M059J (cell line): ENCODE results near the gene PTPN3. TPM values are rescaled to one million over a fixed set of nuclear protein-coding genes. Genes with fewer than 3 reads are reported as not detected.

Source experiments
- DNase-seq: peaks from one replicate; pipeline ENCODE4 v3.0.0-alpha.2; 2012; ENCODE audit warnings: low read depth
- total RNA-seq: library from RNA; depleted of rRNA; stranded (reverse); fragments of >200 nt; shearing (Covaris generic); gene quantifications from 2 replicates; pipeline ENCODE4 v1.2.3, GENCODE V29; 2014

The PTPN3 gene
- total RNA-seq, 1 experiment from 2014 or later: 9.9 TPM

- DNase-seq: peak; percentile 18
Observed at GRCh38 chr9:109504689-109505088, 6.6 kb upstream of the PTPN3 start.

DNA sequence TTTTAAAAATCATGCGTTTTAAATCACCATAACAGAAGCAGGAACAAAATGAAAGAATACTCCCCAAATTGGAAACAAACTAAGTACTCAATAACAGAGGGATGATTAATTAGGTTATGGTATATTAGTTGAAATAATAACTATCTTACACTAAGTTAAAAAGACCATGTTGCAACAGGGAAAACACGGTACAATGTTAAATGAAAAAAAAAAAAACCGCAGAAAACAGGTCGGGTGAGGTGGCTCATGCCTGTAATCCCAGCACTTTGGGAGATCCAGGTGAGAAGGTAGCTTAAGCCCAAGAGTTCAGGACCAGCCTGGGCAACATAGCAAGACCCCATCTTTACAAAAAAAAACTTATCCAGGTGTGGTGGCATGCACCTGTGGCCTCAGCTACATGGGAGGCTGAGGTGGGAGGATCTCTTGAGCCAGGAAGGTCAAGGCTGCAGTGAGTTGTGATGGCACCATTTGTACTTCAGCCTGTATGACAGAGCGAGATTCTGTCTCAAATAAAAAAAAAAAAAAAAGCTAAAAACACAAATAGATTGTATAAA is 2.4 kb upstream of the PTPN3 start:
- DNase-seq: no peak

- DNase-seq: peak; percentile 65
Observed at GRCh38 chr9:109499631-109500410, 1.7 kb upstream of the PTPN3 start.

DNA sequence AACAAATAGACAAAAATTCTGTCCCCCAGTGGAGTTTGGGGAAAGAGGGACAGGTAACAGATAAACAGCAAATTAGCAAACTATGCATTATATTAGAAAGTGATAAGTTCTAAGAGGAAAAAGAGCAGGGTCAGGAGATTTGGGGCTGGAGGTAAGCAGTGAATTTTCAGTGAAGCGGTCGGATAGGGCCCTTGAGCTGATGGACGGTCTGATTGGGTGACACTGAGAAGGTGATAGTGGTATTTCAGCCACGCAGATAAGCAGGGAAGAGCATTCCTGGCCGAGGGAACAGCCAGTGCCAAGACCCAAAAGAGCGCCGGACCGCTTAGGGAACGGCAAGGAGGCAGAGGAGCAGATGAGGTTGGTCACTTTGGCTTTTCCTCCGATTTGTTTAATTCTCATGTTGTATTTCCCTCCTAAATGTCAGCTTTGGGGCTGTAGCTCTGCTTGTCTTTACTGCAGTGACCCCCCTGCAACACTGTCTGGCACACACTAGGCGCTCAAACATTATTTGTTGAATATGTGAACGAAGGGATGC is 1.1 kb upstream of the PTPN3 start:
- DNase-seq: no peak

DNA sequence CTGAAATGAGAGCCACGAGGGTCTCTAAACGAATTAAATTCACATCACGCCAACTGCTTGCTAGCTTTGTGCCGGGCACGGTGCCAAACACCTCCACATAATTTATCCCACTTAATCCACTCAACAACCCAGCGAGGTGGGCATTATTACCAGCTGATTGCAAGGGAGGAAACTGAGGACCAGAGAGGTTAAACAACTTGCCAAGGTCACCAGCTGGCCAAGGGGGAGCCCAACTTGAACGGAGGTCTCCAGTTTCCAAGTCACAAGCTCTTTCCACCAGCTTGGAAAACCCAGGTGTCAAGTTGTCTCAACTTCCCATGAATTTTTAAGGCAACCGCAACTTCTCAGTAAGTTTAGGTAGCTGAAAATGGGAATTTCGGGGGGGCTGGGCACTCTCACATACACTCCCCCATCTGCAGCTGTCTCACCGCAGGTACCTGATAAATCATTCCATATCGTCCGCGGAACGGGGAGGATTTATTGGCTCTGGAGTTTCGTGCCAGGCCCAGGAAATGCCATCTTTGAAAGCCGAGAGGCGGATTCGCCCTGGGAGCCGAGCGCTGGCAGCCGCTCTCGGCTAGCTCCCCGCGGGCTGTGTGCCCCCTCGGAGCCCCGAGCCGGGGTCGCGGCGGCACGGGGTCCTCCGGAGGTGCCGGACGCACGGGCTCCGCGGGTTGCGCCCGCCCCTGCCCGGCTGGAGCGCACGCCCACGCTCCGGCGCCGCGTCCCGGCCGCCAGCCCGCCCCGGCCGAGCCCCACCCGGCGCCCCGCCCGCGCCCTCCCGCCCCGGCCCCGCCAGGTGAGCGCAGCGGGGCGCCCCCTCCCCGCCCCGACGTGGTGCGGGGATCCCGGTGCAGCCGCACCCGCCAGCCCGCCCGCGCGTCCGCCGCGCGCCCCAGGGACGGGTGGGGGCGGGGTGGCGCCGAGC is 617 bp downstream of the PTPN3 start:
- peak; percentile 64 for DNase-seq

DNA sequence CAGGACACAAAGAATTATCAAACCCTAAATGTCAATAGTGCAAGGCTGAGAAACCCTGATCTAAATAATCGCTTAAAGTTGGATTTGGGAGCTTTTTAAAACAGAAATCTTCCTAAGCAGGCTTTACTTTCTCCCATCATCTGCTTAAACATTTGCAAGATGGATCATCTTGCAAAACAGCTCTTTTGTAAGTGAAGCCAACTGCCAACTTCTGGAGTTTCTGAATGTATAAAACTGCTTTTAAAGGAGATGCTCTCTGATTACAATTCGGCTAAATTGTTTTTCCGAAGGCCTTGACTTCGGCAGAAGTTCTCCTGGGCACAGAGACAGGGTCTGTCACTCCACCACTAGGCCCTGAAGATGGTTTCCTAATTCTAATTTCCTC is 1.3 kb downstream of the PTPN3 start:
- no peak for DNase-seq

DNA sequence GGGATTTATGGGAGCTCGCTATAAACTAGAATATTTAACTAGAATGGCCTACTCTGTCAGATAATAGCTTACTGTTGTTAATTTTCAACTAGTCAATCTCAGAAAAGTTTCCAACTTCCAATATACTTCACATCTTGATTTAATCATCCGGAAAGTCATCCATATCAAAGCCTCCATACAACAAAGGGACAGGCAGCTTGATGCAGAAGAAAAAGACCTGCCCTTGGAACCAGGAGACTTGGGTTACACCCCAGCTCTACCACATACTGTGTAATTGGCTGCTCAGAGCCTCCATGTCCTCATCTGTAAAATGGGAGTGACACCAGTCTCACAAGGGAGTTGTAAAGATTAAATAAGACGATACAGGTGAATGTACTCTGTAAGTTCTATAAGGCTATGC is 1.9 kb downstream of the PTPN3 start:
- DNase-seq: no peak

DNA sequence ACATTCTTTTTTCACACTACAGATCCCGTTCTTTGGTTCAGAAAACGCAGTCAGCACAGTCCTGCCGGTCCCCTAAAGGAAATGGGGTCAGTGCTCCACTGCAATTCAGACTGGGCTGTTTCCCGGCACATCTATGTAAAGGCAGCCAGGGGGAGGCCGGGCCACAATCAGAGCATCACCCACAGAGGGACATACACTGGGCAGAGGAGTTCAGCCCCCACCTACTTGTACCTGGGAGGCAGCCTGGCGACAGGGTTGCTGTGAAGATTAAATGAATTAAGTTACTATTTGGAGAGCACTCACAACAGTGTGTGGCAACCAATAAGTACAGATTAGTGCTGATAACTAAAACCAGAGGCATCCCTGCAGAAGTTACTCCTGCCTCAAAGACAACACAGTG is 4.5 kb downstream of the PTPN3 start:
- DNase-seq: no peak

DNA sequence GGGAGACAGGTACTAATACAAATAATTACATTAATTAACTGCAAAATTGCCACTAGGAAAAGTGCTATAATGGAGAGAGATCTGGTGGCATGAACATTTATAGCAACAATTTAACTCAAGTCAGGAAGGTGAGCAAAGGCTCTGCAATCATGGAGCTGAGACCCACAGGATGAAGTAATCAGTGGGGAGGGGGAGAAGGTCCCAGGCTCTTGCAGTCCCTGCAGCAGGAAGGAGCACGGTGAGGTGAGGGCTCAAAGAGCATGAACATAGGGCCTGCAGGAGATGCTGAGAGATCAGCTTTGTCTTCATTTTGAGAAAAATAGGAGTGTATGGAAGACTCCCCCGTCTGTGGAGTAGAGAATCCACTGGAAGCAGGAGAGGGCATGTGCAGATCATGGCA is 6.5 kb downstream of the PTPN3 start:
- DNase-seq: no peak

- no peak for DNase-seq
Observed at GRCh38 chr9:109488791-109489492, 9.2 kb downstream of the PTPN3 start.

DNA sequence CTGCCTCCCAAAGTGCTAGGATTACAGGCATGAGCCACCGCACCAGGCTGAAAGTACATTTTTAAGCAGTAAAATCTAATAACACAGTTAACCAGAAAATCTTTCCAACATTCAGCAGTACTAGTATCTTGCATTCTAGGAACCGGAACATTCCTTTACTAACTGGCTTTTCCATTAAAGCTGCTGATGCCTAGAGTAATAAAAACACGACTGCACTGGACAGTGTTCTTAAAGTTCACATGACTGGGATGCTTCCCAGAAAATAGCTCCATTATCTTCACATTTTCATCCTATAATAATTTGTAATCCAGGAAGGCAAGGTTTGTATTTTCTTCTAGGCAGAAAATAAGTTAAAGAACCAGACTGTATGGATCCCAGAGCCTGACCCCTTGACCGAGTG is 9.8 kb downstream of the PTPN3 start:
- DNase-seq: no peak

- no peak for DNase-seq
Observed at GRCh38 chr9:109487247-109487646, 10.9 kb downstream of the PTPN3 start.

GRCh38 chr9:109483744-109484429 is 14.2 kb downstream of the PTPN3 start:
- DNase-seq: no peak

DNA sequence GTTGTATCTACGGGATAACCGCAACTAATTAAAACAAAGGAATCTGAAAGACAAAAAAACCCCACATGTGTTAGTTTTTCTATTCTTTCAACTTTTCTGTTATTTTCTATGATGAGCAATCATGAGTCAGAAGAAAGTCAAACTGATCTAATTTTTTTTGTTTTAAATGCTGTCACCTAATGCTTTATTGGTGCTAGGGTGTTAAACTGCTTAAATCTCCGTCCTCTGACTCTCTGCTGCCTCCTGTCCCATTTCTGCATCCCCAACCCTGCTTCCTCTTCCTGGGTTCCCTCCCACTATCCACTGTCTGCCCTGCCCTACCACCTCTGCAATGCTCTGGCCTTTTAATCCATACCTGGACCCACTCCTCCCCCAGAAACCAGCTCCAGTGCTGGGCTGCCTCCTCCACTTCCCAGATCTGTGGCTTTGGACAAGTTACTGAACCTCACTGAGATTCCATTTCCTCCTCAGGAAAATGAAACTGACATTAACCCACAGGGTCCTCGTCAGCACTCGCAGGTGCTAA is 15.7 kb downstream of the PTPN3 start:
- no peak for DNase-seq

GRCh38 chr9:109481856-109482255 is 16.3 kb downstream of the PTPN3 start:
- no peak for DNase-seq

- DNase-seq: no peak
Observed at GRCh38 chr9:109479822-109480221, 18.3 kb downstream of the PTPN3 start.

DNA sequence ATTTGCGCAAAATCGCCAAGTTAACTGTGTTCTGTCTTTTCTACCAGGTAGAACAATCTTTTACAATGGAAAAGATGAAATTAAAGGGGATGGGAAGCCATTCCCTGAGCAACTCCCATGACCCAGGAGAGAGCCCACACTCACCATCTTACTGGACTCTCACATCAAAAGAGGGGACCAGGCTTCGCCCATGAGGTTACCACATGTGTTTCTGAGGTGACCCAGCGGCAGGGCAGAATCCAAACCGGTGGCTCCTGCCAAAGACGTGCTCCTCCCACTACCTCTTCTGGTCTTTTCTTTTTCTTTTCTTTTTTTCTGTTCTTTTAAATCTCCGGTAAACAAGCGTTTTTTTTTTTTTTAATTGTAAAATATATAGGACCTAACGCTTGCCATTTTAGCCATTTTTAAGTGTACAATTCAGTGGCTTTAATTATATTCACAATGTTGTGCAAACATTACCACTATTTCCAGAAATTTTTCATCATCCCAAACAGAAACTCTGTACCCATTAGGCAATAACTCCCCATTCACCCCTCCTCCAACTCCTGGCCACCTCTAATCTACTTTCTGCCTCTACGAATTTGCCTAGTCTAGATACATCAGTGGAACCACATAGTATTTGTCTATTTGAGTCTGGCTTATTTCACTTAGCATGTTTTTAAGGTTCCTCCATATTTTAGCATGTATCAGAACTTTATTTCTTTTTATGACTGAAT is 19.3 kb downstream of the PTPN3 start:
- DNase-seq: no peak

DNA sequence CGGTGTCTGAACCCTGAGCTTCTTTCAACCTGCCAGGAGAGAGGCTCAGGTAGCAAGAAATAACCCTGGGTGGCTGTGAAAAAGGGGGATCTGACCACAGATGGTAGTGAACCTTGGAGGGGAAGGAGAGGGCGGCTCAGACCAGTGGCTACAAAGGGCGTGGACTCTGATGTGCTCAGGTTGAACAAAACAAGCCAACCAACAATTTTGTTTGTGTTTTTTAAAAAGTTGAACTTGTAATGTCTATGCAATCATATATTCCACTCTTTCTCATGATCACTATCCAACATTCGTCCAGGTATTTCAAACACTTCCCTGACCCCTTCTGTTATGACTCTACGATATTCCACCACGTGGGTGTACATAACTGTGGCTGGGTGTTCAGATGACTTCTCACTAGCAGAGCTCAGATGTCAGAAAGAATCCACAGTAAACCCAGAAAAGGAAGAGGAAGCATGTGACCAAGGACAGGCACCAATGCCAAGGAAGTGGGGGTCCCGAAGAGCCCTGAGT is 20.0 kb downstream of the PTPN3 start:
- DNase-seq: no peak

- DNase-seq: peak; percentile 22
Observed at GRCh38 chr9:109477258-109478050, 20.7 kb downstream of the PTPN3 start.
